Central memory CD4-positive, alpha-beta T cell (primary cell): ENCODE measurements around the gene MEIS2.

ENCODE experiments used
- DNase-seq: peaks from one replicate; pipeline ENCODE4 v3.0.0; 2022

The MEIS2 gene

GRCh38 chr15:36887214-36887961, 213.0 kb downstream of the MEIS2 start:
- DNase-seq, result no peak

GRCh38 chr15:36886701-36887100, 213.6 kb downstream of the MEIS2 start:
- DNase-seq, result no peak

GRCh38 chr15:36886191-36886590, 214.2 kb downstream of the MEIS2 start:
- no peak for DNase-seq

- DNase-seq, result no peak
These were observed 214.6 kb downstream of the MEIS2 start for GRCh38 chr15:36885771-36886170.

GRCh38 chr15:36884936-36885635, 215.3 kb downstream of the MEIS2 start:
- DNase-seq, result no peak

- DNase-seq, result no peak
These were observed 215.9 kb downstream of the MEIS2 start for GRCh38 chr15:36884518-36884875.

GRCh38 chr15:36883713-36884517, 216.4 kb downstream of the MEIS2 start:
- peak; percentile 6 for DNase-seq

GRCh38 chr15:36882487-36883131, 217.7 kb downstream of the MEIS2 start:
- no peak for DNase-seq

- no peak for DNase-seq
These were observed 218.3 kb downstream of the MEIS2 start for GRCh38 chr15:36882056-36882455.

GRCh38 chr15:36881516-36881915, 218.8 kb downstream of the MEIS2 start:
- no peak for DNase-seq

GRCh38 chr15:36880913-36881460, 219.4 kb downstream of the MEIS2 start:
- no peak for DNase-seq

GRCh38 chr15:36880224-36880912, 220.0 kb downstream of the MEIS2 start:
- no peak for DNase-seq

- DNase-seq, result no peak
These were observed 220.7 kb downstream of the MEIS2 start for GRCh38 chr15:36879568-36880222.

GRCh38 chr15:36878684-36879262, 221.6 kb downstream of the MEIS2 start:
- no peak for DNase-seq

- DNase-seq, result no peak
These were observed 222.3 kb downstream of the MEIS2 start for GRCh38 chr15:36877796-36878683.

- DNase-seq, result no peak
These were observed 223.1 kb downstream of the MEIS2 start for GRCh38 chr15:36877294-36877693.

- DNase-seq, result no peak
These were observed 224.5 kb downstream of the MEIS2 start for GRCh38 chr15:36875740-36876334.

GRCh38 chr15:36874930-36875329, 225.4 kb downstream of the MEIS2 start:
- DNase-seq, result no peak

- no peak for DNase-seq
These were observed 232.9 kb downstream of the MEIS2 start for GRCh38 chr15:36867436-36867835.

GRCh38 chr15:36866896-36867295, 233.5 kb downstream of the MEIS2 start:
- no peak for DNase-seq
